ENCODE results near the gene SNX32. TPM values are rescaled to one million over a fixed set of nuclear protein-coding genes. Genes with fewer than 3 reads are reported as not detected.

Gene SNX32
- 7.3 TPM for total RNA-seq

DNA sequence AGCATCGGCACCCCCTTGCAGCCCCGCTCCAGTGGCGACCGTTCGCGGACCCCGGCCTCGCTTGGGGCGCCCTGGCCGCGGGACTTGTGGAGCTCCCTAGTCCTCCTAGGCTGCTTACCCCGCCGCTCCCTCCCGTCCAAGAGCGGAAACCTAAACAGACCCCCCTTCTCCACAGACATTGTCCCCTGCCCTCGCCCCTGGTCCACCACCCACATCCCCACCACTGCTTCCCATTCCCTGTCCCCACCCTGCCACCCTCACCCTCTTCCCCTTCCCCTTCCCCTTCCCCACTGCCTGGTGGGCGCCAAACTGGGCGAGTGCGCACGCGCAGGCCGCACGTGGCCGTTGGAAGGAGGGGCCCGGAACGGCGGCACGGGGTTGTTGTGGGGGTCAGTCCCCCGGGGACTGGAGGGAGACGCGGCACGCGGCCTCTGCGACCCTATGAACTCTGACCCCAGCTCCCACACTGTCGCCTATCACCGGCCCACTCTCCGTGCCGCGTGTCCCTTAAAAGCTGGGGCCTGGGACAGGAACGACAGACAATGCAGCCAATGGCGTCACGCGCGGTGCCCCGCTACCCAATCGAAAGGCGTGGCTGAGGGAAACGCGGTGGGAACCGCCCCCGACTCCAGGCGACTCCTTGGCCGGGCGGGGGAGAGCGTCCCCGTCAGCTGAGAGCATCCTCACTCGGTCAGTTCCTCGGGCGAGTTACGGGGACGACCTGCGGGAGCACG lies at the start of gene SNX32:
Gene SNX32, plus strand, starts transcription at position 667 of the 734 bp plus-strand sequence. CDS start 103 bp downstream, outside the sequence.
- DNase-seq = peak; percentile 92

GRCh38 chr11:65785319-65786007 lies 48.3 kb upstream of the SNX32 start:
- DNase-seq = no peak

DNA sequence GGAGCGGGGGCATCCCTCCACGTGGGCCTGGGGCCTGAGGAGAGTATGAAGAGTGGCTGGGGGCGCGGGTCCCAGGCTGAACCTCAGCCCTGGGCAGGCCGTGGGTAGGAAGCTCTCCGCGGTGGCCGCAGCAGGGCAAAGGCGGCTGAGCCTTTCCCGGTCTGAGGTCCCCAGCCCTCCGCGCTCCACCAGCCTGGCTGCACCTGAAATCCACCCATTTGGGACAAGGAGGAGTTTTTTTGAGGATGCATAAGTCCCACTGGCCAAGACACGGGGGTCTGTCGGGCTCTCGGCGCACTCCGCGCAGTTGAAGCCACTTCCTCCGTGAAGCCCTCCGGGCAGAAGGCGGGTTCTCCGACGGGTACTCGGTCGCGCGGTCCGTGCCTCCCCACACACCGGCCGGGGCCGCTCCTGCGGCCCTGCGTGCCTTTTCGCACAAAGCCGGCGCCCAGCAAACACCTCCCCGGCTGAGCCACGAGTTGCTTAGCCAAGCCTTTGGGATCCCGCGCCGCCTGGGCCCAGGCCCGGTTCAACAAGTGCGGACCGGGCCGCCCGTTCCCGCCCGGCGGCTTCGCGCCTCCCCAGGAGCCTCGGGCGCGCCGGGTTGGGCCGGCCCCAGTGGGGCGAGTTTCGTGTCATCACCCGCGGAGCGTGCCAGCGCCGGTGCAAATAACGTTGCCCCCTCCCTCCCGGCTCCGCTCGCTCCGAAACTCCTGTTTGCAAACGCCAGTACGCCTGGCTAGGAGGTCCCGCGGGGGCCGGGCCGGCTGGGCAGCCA lies 47.6 kb upstream of the SNX32 start:
- DNase-seq = no peak

DNA sequence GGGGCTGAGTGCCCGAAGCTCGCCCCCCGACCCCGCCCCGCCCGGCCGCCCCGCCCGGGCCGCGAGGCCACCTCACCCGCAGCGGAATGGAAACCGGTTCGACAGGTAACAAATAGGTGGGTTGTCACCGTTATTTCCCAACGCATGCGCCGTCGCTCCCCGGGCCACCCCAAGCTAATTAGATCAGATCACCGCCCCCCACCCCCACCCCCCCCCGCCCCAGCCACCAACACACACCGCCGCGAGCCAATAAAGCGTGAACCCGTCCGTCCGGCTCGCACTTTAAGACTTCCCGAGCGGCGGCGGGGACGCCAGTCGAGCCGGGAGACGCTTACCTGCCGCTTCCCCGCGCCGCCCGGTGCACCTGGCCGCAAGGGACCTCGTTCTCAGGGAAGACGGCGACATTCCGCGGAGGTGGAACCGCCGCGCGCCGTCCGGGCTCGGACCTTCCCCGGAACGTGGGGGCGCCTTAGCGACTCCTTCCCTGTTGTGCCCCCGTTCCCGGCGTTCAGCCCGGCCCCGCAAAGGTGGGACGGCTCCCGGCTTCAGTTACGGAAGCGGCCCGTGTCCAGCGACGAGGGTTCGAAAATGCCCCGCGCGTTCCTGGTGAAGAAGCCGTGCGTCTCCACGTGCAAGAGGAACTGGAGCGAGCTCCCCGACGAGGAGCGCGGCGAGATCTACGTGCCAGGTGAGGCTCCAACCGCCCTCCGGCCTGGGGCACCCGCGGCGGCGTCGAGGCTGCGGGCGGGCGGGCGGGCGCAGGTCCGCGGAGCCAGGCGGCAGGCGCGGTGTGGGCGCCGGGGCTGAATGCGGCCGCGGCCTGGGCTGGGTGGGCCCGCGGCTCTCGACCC lies 46.8 kb upstream of the SNX32 start, which contains the start of gene OVOL1:
Gene OVOL1, plus strand, starts transcription at position 278 of the 851 bp plus-strand sequence. Its CDS starts 311 bp downstream, at position 589.
- DNase-seq = no peak

GRCh38 chr11:65787649-65788622 lies 45.8 kb upstream of the SNX32 start:
- no peak for DNase-seq

DNA sequence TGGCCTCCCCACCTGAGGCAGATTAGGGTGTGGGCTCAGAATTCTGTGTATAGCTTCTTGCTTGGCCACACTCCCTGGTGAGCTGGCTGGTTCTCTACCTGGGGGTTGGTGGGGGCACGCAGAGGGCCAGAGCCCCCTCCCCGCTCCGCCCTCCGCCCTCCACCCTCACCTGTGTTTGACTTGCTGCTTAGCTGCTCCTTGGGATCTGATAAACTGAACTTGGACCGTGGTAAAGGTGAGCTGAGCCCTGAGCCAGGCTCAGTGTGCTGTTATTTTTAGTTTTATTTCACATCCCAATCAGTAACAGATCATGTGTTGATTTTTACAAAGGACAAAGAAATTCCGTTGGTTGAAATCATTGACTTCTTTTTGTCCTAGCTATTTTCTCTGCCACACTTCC lies 44.9 kb upstream of the SNX32 start:
- DNase-seq = no peak

DNA sequence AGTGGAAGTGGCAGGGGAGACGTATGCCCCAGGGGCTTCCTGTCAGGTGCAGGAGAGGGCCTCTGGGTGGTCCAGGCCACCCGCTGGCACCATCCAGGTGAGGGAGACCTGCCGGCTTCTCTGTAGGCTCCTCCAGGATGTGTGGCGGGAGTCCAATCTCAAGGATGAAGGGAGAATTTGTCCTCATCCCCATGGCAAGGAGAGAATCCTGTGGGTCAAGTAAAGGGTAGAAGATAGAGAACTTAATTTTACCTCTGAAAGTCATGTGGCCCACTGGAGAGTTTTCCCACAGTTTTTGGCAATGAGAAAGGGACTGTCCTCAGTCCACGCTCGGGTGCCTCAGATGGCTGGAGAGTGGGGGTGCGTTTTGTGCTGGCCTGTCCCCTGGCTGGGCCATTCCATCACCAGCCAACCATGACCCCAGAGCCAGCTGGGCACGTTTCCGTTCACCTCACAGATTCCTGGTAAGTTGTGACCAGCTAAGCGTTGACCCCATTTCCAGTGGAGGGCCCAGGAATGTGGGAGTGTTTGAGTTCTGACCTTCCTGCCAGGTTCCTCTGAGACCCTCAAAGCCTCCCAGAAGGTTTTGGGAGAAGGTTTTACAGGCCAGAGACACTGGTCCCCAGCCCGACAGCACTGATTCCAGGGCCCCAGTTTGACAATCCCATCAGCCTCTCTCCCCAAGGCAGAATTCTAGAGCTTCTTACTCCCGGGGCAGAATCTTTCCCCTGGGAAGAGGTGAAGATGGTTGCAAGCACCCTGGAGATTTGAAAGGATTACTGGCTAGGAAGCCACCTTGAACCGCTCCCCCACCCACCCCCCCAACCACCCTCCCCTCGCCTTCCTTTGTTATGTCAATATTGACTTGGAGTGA lies 44.3 kb upstream of the SNX32 start:
- no peak for DNase-seq

DNA sequence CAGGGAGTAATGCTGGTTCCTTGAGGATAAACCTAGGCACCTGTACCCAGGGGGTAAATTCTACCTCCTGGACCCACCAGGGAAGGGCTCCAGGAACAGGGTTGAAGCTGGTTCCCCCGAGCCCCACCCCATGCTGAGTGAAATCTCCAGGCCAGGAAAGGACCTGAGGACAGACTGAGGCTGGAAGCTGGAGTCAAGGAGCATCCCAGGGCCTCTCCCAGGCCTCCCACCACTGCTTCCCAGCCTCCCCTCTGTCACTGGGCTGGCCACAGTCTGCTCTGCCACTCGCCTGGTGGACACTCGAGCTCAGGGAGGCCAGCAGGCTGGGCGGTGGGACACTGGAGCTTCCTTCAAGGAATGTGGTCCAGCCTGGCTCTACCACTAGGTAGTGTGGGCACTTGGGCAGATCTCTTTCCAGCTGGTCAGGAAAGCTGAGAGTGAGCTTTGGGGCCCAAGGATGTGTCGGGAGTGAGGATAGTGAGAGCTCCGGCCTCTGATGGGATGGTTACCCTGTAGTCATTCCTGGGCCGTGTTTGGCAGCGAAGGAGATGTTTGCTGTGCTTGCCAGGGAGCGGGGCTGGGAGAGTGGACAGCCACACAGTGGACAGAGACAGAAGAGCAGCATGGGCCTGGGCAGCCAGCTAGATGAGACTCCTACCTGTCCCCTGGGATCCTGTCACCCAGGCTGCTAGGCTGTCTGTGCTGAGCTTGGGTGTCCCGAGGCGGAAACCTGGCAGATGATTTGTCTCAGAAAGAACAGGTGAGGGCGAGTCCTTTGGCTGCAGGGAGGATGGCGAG lies 43.5 kb upstream of the SNX32 start:
- DNase-seq = no peak

- no peak for DNase-seq
Measured at GRCh38 chr11:65790902-65791650, 42.7 kb upstream of the SNX32 start.

- DNase-seq = no peak
Measured at GRCh38 chr11:65791719-65792213, 42.0 kb upstream of the SNX32 start.

GRCh38 chr11:65792456-65792855 lies 41.3 kb upstream of the SNX32 start:
- DNase-seq = no peak

DNA sequence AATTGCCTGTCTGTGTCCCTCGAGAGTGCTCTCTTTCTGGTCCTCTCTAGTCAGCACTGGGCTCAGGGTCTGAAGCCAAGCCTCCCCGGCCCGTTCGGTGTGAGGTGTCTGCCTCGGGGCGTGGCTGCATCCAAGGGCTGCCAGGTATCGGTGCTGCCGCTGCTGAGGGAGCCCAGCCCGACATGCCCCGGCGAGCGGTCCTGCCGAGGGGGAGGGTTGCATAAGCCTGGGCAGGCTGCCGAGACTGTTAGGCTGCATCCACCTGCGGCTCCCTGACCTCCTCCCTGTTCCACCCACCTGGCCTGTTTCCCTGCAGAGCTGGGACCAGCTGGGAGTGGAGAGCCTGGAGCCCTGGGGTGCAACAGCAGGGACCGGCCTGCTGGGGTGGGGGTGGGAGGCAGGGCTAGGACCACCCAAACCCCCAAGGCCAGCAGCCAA lies 40.6 kb upstream of the SNX32 start:
- DNase-seq = no peak

GRCh38 chr11:65793625-65794400 lies 40.0 kb upstream of the SNX32 start:
- DNase-seq = no peak

DNA sequence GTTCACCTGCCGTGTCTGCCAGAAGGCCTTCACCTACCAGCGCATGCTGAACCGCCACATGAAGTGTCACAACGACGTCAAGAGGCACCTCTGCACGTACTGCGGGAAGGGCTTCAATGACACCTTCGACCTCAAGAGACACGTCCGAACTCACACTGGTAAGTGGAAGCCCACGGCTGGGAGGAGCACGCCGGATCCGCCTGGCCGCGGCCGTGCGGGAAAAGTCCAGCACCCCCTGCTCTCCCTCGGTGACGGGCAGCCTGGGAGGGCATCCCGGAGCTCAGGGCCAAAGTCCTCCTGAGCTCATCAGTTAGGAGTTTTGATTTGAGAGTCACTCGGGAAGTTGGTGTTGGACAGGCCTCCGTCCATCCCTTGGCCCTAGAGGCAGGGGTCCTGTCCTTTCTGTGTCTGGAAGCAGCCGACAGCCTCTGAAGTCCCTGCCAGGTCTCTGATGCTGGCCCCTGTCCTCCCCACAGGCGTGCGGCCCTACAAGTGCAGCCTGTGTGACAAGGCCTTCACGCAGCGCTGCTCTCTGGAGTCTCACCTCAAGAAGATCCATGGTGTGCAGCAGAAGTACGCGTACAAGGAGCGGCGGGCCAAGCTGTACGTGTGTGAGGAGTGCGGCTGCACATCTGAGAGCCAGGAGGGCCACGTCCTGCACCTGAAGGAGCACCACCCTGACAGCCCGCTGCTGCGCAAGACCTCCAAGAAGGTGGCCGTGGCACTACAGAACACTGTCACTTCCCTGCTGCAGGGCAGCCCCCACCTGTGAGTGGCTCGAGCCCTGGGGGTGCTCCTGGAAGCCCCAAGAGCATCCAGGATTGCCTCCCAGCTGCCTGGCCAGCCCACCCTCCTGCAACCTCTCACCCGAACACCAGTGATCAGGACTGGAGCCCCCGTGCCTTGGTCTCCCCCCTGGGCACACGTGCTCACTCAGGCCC lies 38.9 kb upstream of the SNX32 start:
- no peak for DNase-seq

DNA sequence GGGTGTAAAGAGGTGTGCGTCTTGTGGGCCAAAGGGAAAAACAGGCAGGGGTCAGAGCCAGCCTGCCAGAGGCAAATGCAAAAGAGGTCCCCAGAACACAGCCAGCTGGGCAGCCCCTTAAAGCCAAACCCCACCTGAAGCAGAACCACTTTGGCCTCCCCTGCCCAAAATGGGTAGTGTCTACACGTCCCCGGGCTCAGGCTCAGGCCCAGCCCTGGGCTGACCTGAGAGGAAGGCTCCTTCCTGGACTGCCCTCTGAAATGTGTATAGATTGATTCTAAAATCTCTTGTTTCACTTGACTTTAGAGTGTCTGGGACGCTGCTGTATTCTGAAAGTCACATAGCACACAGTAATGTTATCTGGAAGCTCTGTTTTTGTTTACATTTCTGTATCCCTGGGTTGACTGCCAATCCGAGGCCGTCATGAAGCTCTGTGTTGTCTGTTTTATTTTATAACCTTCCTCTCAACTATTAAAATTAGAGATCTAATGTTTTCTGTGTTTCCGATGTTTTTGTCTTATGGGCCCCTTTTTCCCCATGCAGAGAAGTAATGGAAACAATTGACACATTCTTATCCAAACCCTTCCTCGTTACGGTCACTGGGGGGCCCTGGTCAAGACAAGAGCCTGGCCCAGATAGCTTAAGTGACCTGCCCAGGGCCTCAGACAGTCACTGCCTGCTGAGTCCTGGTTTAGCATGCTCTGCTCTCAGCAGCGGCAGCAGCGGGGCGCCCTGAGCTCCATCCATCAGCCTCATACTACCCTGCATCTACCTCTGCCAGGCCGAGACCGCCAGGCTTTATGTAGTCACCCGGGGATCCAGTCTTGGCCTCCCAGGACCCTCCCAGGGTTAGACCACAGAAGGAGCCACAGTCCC lies 36.8 kb upstream of the SNX32 start:
- no peak for DNase-seq

Measured in occipital lobe (tissue), 2 donors.